GM12878 (cell line): Measurements from ENCODE around the gene AGPAT2. TPM values are rescaled to one million over a fixed set of nuclear protein-coding genes. Genes with fewer than 3 reads are reported as not detected.

Source experiments
- ATAC-seq: fragments of 200-7000 bp; cut with Tn5 transposase; 3 replicates; pipeline ENCODE4 v1.9.1; 2020; ENCODE audit warnings: mild to moderate bottlenecking, moderate library complexity
- BruUV-seq: library from RNA; stranded (reverse); fragments of 400-500 nt; replicated peaks from 2 replicates; lab custom pipeline; 2021; lab: Mats Ljungman, UMichigan
- CTCF ChIA-PET: fragments of 300-600 bp; sonication (Branson Sonifier 250); formaldehyde crosslinking; extraction: SDS; loops from one replicate; lab custom pipeline; 2021; ENCODE audit warnings: inconsistent platforms; lab: Yijun Ruan, JAX
- POLR2A ChIA-PET: fragments of 350-600 bp; formaldehyde crosslinking; extraction: SDS; loops from one replicate; lab custom pipeline; 2021; ENCODE audit warnings: inconsistent platforms; lab: Charles Lee
- RAD21 ChIA-PET: fragments of 300-600 bp; sonication (Branson Sonifier 250); formaldehyde crosslinking; loops from one replicate; lab custom pipeline; 2023; ENCODE audit warnings: antibody characterized with exemption; ENCODE audit not compliant: unreplicated experiment; lab: Charles Lee
- SMC1A ChIA-PET: fragments of 300-600 bp; sonication (Branson Sonifier 250); formaldehyde crosslinking; loops from one replicate; lab custom pipeline; 2023; ENCODE audit not compliant: unreplicated experiment, uncharacterized antibody; lab: Charles Lee
- DNase-seq: peaks from one replicate; pipeline ENCODE4 v3.0.0-alpha.2; 2011; ENCODE audit warnings: low read depth, low spot score
- FAIRE-seq: peaks from 3 replicates; lab custom pipeline; 2011; peaks lifted over from hg19 to GRCh38; lab: Jason Lieb, UNC
- H2AFZ ChIP-seq: 2 replicates; pipeline ENCODE4 v1.6.0; 2011; ENCODE audit warnings: low read depth, low read length, control low read depth; ENCODE audit not compliant: control insufficient read depth
- H3K27ac ChIP-seq: 2 replicates; pipeline ENCODE4 v1.5.1; 2011; ENCODE audit warnings: control low read depth; ENCODE audit not compliant: control insufficient read depth, insufficient read depth
- H3K27me3 ChIP-seq, 2 experiments: replicated peaks in 1 of 2; 2 replicates each; pipeline versions ENCODE4 v1.6.0 to v1.6.1; 2011; ENCODE audit warnings: low read length in 1 of 2; ENCODE audit not compliant: control insufficient read depth in 2 of 2, insufficient read depth in 2 of 2
- H3K36me3 ChIP-seq, 2 experiments: 2 replicates each; pipeline ENCODE4 v1.5.1; 2011; ENCODE audit warnings: low read length in 1 of 2; ENCODE audit not compliant: control insufficient read depth in 2 of 2, insufficient read depth in 2 of 2
- H3K4me1 ChIP-seq: 2 replicates; pipeline ENCODE4 v1.6.1; 2011; ENCODE audit warnings: mild to moderate bottlenecking, low read length, moderate library complexity, mixed read lengths; ENCODE audit not compliant: control insufficient read depth, insufficient read depth
- H3K4me2 ChIP-seq: 2 replicates; pipeline ENCODE4 v1.6.0; 2011; ENCODE audit warnings: control low read depth; ENCODE audit not compliant: control insufficient read depth, insufficient read depth
- H3K4me3 ChIP-seq: fragments of 200-600 bp; sonication (generic); 2 replicates; pipeline ENCODE4 v1.5.1; 2016
- H3K79me2 ChIP-seq: 2 replicates; pipeline ENCODE4 v1.6.0; 2011; ENCODE audit warnings: low read length; ENCODE audit not compliant: control insufficient read depth, insufficient read depth
- H3K9ac ChIP-seq: 2 replicates; pipeline ENCODE4 v1.8.0; 2011; ENCODE audit warnings: low read length, control low read depth, mixed read lengths; ENCODE audit not compliant: control insufficient read depth, insufficient read depth
- H3K9me3 ChIP-seq: replicated peaks from 3 replicates; pipeline ENCODE4 v1.5.1; 2011; ENCODE audit warnings: mild to moderate bottlenecking, low read length; ENCODE audit not compliant: control insufficient read depth, insufficient read depth
- H4K20me1 ChIP-seq: 2 replicates; pipeline ENCODE4 v1.6.0; 2011; ENCODE audit not compliant: control insufficient read depth, insufficient read depth
- CHD4 ChIP-seq: fragments of 200-600 bp; sonication (generic); IDR thresholded peaks from 2 replicates; pipeline ENCODE4 v1.6.1; 2016; ENCODE audit warnings: mild to moderate bottlenecking
- CREB1 ChIP-seq: IDR thresholded peaks from 2 replicates; pipeline ENCODE4 v1.6.1; 2012; ENCODE audit warnings: low read depth, mild to moderate bottlenecking, inconsistent platforms
- CREM ChIP-seq: IDR thresholded peaks from 2 replicates; pipeline ENCODE4 v1.6.1; 2014; ENCODE audit warnings: antibody characterized with exemption, low read depth
- NR2C1 ChIP-seq: fragments of 450-650 bp; IDR thresholded peaks from 2 replicates; pipeline ENCODE4 v1.6.1; 2017; ENCODE audit warnings: antibody characterized with exemption, mild to moderate bottlenecking, moderate library complexity
- PML ChIP-seq: IDR thresholded peaks from 2 replicates; pipeline ENCODE4 v1.6.1; 2012; ENCODE audit warnings: low read length, inconsistent platforms
- POU2F2 ChIP-seq: IDR thresholded peaks from 3 replicates; pipeline ENCODE4 v1.6.1; 2011; ENCODE audit warnings: low read depth, mild to moderate bottlenecking, low read length, borderline replicate concordance
- RFX5 ChIP-seq: IDR thresholded peaks from 2 replicates; pipeline ENCODE4 v1.6.1; 2011; ENCODE audit warnings: low read depth, low read length, improper control_type of control experiment
- SRF ChIP-seq, 2 experiments: IDR thresholded peaks; 2 replicates each; pipeline ENCODE4 v1.6.1; 2011; ENCODE audit warnings: low read depth in 2 of 2, low read length in 2 of 2, mild to moderate bottlenecking in 1 of 2, moderate library complexity in 1 of 2
- ZZZ3 ChIP-seq: IDR thresholded peaks from 2 replicates; pipeline ENCODE4 v1.6.1; 2011; ENCODE audit warnings: low read depth; ENCODE audit not compliant: control insufficient read depth, insufficient read length
- WGBS: methylation state at CpG from one replicate; pipeline ENCODE4 v1.1.6; 2016; ENCODE audit warnings: low lambda C conversion rate; ENCODE audit not compliant: insufficient replicate concordance, insufficient coverage; ENCODE audit errors: missing lambda C conversion rate; 5-methylcytosine and 5-hydroxymethylcytosine counted together
- in situ Hi-C: fragments of 300-500 bp; cut with MboI; formaldehyde crosslinking; loops from 9 replicates; pipeline ENCODE4 v1.14.3; 2018; ENCODE audit warnings: mixed read lengths
- intact Hi-C: fragments of 100-400 bp; cut with micrococcal nuclease; formaldehyde crosslinking; loops from one replicate; pipeline ENCODE4 v1.14.2; 2022; ENCODE audit not compliant: unreplicated experiment
- polyA plus RNA-seq, 11 experiments: library from polyadenylated mRNA; depleted of rRNA in 4 of 11; unstranded in 6 of 11; stranded (reverse) in 5 of 11; fragments of >200 nt; fragmentation: Nextera tagmentation in 4 of 11; fragmentation: Illumina TruSeq in 1 of 11; extraction: Ambion mirVana in 4 of 11; extraction: Trizol in 1 of 11; gene quantifications; 1 replicate in 1 of 11; 2 replicates in 10 of 11; pipeline versions ENCODE4 v1.2.1 to v1.2.3, GENCODE V29; 2011 to 2016; ENCODE audit warnings: inconsistent platforms in 2 of 11, missing spikeins in 2 of 11, low read depth in 1 of 11
- total RNA-seq, 4 experiments: library from RNA; depleted of rRNA in 3 of 4; stranded (reverse); fragments of >200 nt in 3 of 4; fragmentation: Illumina TruSeq in 1 of 4; extraction: Trizol in 1 of 4; gene quantifications; 2 replicates each; pipeline versions ENCODE4 v1.2.1 to v1.2.3, GENCODE V29; 2013 to 2021
- TF ChIP-seq, protein P1 (sequence below): fragments of 450-650 bp; formaldehyde crosslinking; IDR thresholded peaks from 2 replicates; pipeline ENCODE4 v1.4.0; 2022; ENCODE audit warnings: mild to moderate bottlenecking, moderate library complexity
- TF ChIP-seq, protein P2 (sequence below): IDR thresholded peaks from 2 replicates; pipeline ENCODE4 v1.6.1; 2012; ENCODE audit warnings: low read depth, low read length, improper control_type of control experiment
- TF ChIP-seq, protein P3 (sequence below): fragments of 450-650 bp; IDR thresholded peaks from 2 replicates; pipeline ENCODE4 v1.6.1; 2016; ENCODE audit warnings: mild to moderate bottlenecking
- TF ChIP-seq, protein P4 (sequence below): fragments of 450-650 bp; IDR thresholded peaks from 2 replicates; pipeline ENCODE4 v1.6.1; 2017; ENCODE audit warnings: mild to moderate bottlenecking, moderate library complexity

The AGPAT2 gene
- total and polyA plus RNA-seq, 10 of the 15 experiments (the other 5 are each of a cell fraction or from before 2014, with no cell fraction given): 0.10 to 28.5 (median 18.2) TPM

DNA sequence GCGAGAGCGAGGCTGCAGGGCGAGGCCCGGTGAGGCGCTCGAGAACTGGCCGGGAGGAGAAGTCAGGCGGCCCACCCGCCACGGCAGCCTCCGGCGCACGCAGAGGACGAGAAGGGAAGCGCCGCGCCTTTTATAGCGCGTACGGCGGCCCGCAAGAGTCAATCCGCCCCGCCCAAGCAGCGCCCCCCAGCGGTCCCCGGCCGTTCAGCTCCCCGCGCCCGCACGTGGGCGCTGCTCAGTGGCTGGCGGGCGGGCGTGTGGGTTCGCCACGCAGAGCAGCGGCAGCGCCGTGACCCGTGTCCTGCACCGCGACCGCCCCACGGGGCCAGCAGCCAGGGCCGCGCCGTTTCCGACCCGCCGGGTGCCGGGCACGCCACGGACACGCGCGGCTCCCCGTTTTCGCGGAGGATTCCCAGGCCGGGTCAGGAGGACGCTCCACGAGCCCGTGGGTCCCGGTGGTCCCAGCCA, 40.9 kb upstream of the AGPAT2 start:
- Histone ChIP-seq H2AFZ (peak overlapping the region; percentile 83), H3K4me3 (peak overlapping the region; percentile 76), H3K9me3 (no peaks in the 10 kb centered on the region), H3K9ac (peak overlapping the region; percentile 79), H3K36me3 (peaks cover 18 to 21% of the 10 kb centered on the region in 2 experiments), H3K4me1 (peaks cover 13% of the 10 kb centered on the region), H3K27ac (peak overlapping the region; percentile 54), H3K79me2 (peaks cover 45% of the 10 kb centered on the region), H3K27me3 (no peaks in the 10 kb centered on the region), H3K4me2 (peak overlapping the region; percentile 79), H4K20me1 (peaks cover 9% of the 10 kb centered on the region)
- ChIA-PET SMC1A (interaction anchor here (1.0 kb wide), 1 partner anchor 42 kb away, joined by 3 read pairs; no protein-coding TSS in a partner anchor), CTCF (interaction anchor here (1.2 to 2.4 kb wide), 7 partner anchors 10 to 242 kb away, joined by 3 to 16 read pairs (median 8); partner anchors contain the start of gene AGPAT2), RAD21 (interaction anchor here (0.6 to 1.0 kb wide), 4 partner anchors 14 to 189 kb away, joined by 3 to 4 read pairs (median 3); no protein-coding TSS in a partner anchor), POLR2A (interaction anchor here (0.6 to 3.6 kb wide), 7 partner anchors 12 to 616 kb away, joined by 3 to 15 read pairs (median 3); partner anchors contain the start of gene LCN10)
- in situ Hi-C loops: no loop called here
- intact Hi-C loops: no loop called here
- DNase-seq (peak; percentile 39), FAIRE-seq (no peak), ATAC-seq (peak; percentile 79)
- no TSS peak for BruUV-seq
- under 1% methylated on average over 64 of the region's 66 CpGs for WGBS
- TF ChIP-seq ZZZ3: no peak
- TF ChIP-seq, protein P1, sequence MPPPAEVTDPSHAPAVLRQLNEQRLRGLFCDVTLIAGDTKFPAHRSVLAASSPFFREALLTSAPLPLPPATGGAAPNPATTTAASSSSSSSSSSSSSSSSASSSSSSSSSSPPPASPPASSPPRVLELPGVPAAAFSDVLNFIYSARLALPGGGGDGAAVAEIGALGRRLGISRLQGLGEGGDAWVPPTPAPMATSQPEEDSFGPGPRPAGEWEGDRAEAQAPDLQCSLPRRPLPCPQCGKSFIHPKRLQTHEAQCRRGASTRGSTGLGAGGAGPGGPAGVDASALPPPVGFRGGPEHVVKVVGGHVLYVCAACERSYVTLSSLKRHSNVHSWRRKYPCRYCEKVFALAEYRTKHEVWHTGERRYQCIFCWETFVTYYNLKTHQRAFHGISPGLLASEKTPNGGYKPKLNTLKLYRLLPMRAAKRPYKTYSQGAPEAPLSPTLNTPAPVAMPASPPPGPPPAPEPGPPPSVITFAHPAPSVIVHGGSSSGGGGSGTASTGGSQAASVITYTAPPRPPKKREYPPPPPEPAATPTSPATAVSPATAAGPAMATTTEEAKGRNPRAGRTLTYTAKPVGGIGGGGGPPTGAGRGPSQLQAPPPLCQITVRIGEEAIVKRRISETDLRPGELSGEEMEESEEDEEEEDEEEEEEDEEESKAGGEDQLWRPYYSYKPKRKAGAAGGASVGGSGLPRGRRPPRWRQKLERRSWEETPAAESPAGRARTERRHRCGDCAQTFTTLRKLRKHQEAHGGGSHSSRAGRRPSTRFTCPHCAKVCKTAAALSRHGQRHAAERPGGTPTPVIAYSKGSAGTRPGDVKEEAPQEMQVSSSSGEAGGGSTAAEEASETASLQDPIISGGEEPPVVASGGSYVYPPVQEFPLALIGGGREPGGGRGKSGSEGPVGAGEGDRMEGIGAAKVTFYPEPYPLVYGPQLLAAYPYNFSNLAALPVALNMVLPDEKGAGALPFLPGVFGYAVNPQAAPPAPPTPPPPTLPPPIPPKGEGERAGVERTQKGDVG (CRISPR knock-in tag): no peak
- peak; percentile 93 for TF ChIP-seq CREM
- peak; percentile 100 for TF ChIP-seq POU2F2
- TF ChIP-seq RFX5: 0 out of 2 replicates have a peak, but pooled peaks have one; percentile 19
- TF ChIP-seq CHD4: no peak
- TF ChIP-seq, protein P2, sequence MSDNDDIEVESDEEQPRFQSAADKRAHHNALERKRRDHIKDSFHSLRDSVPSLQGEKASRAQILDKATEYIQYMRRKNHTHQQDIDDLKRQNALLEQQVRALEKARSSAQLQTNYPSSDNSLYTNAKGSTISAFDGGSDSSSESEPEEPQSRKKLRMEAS: peak; percentile 96
- TF ChIP-seq, protein P3, sequence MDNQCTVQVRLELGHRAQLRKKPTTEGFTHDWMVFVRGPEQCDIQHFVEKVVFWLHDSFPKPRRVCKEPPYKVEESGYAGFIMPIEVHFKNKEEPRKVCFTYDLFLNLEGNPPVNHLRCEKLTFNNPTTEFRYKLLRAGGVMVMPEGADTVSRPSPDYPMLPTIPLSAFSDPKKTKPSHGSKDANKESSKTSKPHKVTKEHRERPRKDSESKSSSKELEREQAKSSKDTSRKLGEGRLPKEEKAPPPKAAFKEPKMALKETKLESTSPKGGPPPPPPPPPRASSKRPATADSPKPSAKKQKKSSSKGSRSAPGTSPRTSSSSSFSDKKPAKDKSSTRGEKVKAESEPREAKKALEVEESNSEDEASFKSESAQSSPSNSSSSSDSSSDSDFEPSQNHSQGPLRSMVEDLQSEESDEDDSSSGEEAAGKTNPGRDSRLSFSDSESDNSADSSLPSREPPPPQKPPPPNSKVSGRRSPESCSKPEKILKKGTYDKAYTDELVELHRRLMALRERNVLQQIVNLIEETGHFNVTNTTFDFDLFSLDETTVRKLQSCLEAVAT: no peak
- TF ChIP-seq PML: peak; percentile 99
- TF ChIP-seq, protein P4, sequence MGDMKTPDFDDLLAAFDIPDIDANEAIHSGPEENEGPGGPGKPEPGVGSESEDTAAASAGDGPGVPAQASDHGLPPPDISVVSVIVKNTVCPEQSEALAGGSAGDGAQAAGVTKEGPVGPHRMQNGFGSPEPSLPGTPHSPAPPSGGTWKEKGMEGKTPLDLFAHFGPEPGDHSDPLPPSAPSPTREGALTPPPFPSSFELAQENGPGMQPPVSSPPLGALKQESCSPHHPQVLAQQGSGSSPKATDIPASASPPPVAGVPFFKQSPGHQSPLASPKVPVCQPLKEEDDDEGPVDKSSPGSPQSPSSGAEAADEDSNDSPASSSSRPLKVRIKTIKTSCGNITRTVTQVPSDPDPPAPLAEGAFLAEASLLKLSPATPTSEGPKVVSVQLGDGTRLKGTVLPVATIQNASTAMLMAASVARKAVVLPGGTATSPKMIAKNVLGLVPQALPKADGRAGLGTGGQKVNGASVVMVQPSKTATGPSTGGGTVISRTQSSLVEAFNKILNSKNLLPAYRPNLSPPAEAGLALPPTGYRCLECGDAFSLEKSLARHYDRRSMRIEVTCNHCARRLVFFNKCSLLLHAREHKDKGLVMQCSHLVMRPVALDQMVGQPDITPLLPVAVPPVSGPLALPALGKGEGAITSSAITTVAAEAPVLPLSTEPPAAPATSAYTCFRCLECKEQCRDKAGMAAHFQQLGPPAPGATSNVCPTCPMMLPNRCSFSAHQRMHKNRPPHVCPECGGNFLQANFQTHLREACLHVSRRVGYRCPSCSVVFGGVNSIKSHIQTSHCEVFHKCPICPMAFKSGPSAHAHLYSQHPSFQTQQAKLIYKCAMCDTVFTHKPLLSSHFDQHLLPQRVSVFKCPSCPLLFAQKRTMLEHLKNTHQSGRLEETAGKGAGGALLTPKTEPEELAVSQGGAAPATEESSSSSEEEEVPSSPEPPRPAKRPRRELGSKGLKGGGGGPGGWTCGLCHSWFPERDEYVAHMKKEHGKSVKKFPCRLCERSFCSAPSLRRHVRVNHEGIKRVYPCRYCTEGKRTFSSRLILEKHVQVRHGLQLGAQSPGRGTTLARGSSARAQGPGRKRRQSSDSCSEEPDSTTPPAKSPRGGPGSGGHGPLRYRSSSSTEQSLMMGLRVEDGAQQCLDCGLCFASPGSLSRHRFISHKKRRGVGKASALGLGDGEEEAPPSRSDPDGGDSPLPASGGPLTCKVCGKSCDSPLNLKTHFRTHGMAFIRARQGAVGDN: peak; percentile 94
- TF ChIP-seq CREB1: peak; percentile 94
- TF ChIP-seq NR2C1: peak; percentile 70
- peak; percentile 66 to 79 for TF ChIP-seq SRF (IDR thresholded peaks at IDR 0.05; ENCODE audit: low read depth in 2 of 2, low read length in 2 of 2)
